GM12872 (cell line): ENCODE measurements around the gene NEGR1.

ENCODE experiments used
- CTCF ChIP-seq: IDR thresholded peaks from 3 replicates; pipeline ENCODE4 v1.5.1; 2011; ENCODE audit warnings: low read depth, mild to moderate bottlenecking, low read length, moderate library complexity; ENCODE audit not compliant: insufficient read depth

Gene NEGR1

GRCh38 chr1:72282271-72283021 is at the start of gene NEGR1:
TSS of gene NEGR1 (minus strand) at chr1:72282539.
- no peak for TF ChIP-seq CTCF

GRCh38 chr1:72326494-72326893 is 44.2 kb upstream of the NEGR1 start:
- no peak for TF ChIP-seq CTCF

GRCh38 chr1:72324451-72324850 is 42.1 kb upstream of the NEGR1 start:
- TF ChIP-seq CTCF = no peak

GRCh38 chr1:72322910-72323309 is 40.6 kb upstream of the NEGR1 start:
- TF ChIP-seq CTCF = no peak

- TF ChIP-seq CTCF = no peak
Measured at GRCh38 chr1:72296501-72296900, 14.2 kb upstream of the NEGR1 start.

- no peak for TF ChIP-seq CTCF
Measured at GRCh38 chr1:72288886-72289285, 6.5 kb upstream of the NEGR1 start.

- TF ChIP-seq CTCF = no peak
Measured at GRCh38 chr1:72286401-72286800, 4.1 kb upstream of the NEGR1 start.
